Stimulated activated CD4-positive, alpha-beta T cell treated with anti-CD3 and anti-CD28 coated beads, Interleukin-15, amount 100 ng/mL, for 1 hour (primary cell): Measurements from ENCODE around the gene RAC2.
"Not testable (repeated sequence)": the region's sequence is repeated elsewhere in the genome, so short reads cannot be mapped to it uniquely, and the experiment has no call there.

Experiments used
- DNase-seq, 2 donors: peaks; one replicate each; pipeline ENCODE4 v3.0.0-alpha.2; 2020; ENCODE audit warnings: low read depth in 1 of 2, low spot score in 1 of 2

Gene RAC2

DNA sequence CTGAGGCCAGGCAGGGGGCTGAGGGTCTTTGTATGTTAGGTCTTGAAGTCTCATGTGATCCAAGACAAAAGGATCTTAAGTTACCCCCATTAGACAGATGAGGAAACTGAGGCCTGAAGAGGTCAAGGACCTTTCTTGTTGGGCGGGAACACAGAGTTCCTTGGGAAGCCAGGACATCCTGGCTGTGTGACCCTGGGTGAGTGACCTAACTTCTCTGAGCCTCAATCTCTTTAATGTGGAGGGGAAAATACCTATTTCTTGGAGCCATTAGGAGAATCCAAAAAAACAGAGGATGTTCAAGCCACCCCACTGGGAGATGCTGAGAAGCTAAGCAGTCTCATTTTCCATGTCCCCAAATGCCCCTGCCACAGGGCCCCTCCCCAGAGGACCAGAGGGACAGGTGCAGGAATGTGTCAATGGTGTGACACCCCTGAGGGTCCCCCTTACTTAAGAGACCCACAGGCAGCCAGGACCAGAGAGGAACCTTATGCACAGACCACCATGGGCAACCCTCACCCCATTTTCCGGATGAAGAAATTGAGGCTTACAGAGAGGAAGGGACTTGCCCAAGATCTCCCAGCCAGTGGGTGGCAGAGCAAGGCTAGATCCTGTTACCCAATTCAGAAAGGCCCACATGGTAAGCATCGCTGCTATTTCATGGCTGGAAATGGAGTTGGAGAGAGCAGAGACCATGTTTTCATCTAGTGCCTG lies 8.0 kb downstream of the RAC2 start:
- no peak for DNase-seq

DNA sequence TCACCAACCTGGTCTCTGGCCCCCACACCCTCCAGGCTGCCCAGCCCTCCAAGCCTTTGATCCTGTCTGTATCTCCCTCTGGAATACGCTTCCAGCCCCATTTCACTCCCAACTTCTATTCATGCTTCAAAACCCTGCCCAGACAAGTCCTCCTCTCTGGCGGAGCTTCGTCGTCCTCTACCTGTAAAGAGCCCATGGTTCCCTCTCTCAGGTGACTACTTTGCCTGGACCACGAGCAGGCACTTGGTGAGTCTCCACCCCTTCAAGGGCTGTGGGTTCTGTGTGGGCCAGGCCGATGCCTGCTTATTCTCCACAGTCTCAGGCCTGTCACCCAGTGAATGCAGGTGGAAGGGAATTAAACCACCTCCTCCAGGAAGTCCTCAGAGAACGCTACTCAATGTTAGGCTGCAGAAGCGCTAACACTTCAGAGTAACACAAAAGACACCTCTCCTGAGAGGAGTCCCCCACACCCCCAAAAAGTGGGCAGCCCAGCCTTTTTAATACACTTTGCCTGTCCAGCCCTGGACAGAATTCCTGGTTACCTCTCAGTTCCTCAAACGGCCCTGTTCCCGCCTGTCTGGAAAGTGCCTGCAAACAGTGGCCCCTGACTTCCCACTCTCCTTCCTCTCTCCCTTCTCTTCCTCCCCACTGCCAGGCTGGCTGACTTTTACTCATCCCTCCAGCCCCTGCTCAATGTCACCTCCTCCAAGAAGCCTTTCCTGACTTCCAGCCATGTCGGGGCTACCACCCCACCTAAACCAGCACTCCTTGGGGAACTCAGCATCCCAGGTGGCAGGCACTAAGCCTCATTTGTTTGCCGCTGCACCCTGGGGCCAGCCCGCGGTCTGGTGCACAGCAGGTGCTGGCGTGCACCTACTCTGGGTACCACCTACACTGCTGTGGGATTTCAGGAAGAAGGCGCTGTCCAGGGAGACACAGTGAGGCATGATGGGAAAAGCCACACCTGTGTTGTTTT lies 9.0 kb downstream of the RAC2 start:
- DNase-seq = no peak

DNA sequence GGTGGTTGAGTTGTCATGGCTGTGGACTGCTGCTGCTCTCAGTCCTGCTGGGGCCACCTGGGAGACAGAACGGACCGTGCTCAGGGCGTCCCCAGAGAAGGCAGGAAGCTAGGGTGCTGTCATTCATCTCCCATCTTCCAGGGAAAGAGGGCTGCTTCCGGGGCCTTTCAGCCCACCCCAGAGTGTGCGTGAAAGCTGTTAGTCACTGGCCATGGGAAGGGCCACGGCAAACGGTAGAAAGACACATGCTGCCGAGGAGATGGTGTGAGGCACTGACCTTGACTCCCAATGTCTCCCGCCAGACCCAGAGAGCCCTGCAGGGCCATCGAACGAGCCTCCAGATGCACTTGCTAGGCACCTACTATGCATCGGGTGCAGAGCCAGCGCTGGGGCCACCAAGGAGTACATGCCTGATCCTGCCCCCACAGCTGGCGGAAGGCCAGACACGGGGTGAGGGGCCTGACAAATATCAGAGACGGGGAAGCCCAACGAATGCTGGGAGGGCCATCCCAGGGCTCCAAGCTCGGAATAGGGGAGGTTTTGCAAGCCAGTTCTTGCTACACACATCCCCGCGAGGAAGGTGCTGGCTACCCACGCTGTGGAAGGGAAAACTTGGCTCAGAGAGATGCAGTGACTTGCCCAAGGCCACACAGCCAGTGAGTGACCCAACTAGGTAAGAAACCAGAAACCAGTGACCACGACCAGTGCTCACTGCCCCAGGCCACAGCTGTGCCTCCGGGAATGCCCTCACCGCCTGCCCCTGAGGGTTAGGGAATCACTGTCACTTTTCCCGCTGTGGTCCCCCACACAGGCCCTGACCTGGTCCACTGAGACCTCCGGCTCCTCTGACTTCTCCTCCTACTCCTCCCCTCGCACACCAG lies 10.1 kb downstream of the RAC2 start:
- DNase-seq = no peak

DNA sequence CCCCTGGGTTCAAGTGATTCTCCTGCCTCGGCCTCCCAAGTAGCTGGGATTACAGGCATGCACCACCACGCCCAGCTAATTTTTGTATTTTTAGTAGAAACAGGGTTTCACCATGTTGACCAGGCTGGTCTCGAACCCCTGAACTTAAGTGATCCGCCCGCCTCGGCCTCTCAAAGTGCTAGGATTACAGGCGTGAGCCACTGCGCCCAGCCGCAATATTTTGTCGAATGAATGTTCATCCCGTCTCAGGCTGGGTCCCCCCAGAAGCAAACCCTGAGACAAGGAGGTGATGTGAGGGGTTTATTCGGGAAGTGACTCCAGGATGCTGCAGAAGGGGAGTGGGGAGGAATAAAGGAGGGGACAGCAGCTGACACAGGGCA lies 10.7 kb downstream of the RAC2 start:
- not testable (repeated sequence) for DNase-seq

GRCh38 chr22:37232140-37232998 lies 11.7 kb downstream of the RAC2 start:
- DNase-seq = no peak

- no peak for DNase-seq
Observed at GRCh38 chr22:37231406-37232139, 12.5 kb downstream of the RAC2 start.

- DNase-seq = no peak
Observed at GRCh38 chr22:37230673-37231405, 13.2 kb downstream of the RAC2 start.

- peak; percentile 77 to 79 for DNase-seq
Observed at GRCh38 chr22:37229805-37230672, 14.0 kb downstream of the RAC2 start.

GRCh38 chr22:37229012-37229804 lies 14.9 kb downstream of the RAC2 start:
- DNase-seq = no peak

DNA sequence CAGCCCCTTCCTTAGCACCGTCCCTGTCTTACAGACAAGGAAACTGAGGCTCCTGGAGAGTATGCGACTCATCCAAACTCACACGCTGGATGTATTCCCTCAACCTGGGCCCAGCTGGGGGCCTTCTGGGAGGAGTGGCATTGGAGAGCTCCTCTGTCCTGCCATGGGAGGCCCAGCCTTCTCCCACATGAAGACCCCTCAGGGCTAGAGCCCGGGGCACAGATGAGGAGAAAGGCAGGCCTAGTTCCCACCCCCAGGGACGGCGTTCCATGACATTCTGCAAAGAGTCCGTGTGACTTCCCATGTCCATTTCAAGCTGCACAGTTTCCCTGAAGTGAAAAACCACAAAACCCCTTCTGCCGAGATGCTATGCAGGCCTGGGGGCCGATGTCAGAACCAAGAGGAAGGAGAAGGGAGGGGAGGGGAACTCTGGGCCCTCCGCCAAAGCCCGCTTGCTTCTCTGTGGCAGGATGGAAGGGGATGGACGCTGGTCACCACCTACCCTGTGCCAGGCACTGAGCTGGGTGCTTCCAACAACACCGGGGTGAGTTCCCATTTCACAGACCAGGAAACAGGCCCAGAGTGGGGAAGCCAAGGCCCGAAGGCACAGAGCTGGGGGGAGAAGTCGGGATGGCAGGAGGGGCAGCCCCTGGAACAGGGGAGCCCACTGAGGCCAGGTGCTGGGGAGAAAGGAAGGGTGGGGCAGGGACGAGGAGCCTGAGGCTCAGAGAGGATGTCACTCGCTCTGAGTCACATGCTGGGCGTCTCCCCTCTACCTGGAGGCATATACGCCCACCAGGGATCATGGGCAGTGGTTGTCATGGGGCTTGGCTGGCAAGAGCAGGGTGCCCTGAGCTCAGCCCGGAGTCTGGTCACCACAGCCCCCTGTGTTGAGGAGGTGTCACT lies 15.7 kb downstream of the RAC2 start:
- DNase-seq = no peak

DNA sequence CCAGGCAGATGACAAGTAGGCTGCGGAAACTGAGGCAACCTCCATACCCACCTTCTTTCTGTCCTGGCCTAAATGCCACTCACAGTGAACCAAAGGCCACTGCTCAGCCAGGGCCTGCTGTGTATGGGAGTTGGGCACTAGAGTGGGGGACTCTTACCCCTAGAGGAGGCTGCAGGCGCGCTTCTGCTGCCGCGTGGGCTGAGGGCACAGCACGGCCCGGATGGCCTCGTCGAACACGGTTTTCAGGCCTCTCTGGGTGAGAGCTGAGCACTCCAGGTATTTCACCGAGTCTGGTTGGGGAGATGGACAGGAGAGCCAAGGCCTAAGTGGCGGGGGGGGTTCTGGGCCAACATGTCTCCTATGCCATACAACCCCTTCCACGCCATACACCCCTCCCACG lies 17.6 kb downstream of the RAC2 start:
- no peak for DNase-seq

- DNase-seq = no peak
Observed at GRCh38 chr22:37226087-37226486, 18.0 kb downstream of the RAC2 start.

GRCh38 chr22:37225481-37225880 lies 18.6 kb downstream of the RAC2 start:
- DNase-seq = no peak

- no peak for DNase-seq
Observed at GRCh38 chr22:37224757-37225420, 19.2 kb downstream of the RAC2 start.

DNA sequence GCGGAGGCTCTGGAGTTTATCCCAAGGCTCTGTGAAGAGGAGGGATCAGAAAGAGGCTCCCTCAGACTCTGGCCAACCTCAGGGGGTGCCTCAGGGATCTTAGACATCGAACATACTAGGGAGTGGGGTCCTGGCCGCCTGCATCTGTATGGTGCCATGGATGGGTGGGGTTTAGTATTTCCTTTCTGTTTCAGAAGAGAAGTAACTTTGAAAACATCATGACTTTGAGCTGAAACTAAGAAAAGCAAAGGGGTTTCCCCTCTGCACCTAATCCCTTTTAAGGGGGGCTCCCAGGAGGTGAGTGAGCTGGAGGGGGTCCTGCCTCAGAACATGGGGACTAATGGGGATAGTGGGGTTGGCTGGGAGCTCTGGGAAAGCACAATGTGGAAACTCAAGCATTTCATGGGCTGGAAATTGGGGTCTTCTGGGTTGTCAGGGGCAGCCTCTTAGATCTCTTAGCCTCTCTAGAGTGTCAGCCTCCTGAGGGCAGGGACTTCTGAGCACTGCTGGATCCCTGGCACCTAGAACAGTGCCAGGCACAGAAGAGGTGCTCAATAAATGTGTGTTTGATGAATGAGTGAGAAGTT lies 20.0 kb downstream of the RAC2 start:
- DNase-seq = no peak
